G401 (cell line): ENCODE measurements around the gene MAP6D1. TPM values are rescaled to one million over a fixed set of nuclear protein-coding genes. Genes with fewer than 3 reads are reported as not detected.
A peak's percentile ranks its signal among the peaks of the same experiment; 100 is the strongest.

Experiments
- DNase-seq: peaks from one replicate; pipeline ENCODE4 v3.0.0-alpha.2; 2015; ENCODE audit warnings: low spot score
- in situ Hi-C: cut with HindIII; loops from 2 replicates; pipeline ENCODE4 v1.10.0; 2016; ENCODE audit warnings: low sequenced_read_pairs, mixed read lengths
- total RNA-seq: library from RNA; depleted of rRNA; stranded (reverse); fragments of >200 nt; shearing (Covaris generic); gene quantifications from 2 replicates; pipeline ENCODE4 v1.2.3, GENCODE V29; 2014

Gene MAP6D1
- total RNA-seq, 1 experiment from 2014 or later = 3.2 TPM

GRCh38 chr3:183826448-183827250 lies 1.3 kb upstream of the MAP6D1 start:
- in situ Hi-C loops = no loop called here
- peak; percentile 87 for DNase-seq

GRCh38 chr3:183824761-183825455 lies 469 bp downstream of the MAP6D1 start:
- peak; percentile 33 for DNase-seq
- in situ Hi-C loops = no loop called here

- in situ Hi-C loops = no loop called here
- peak; percentile 90 for DNase-seq
Measured at GRCh38 chr3:183823963-183824362, 1.4 kb downstream of the MAP6D1 start.

DNA sequence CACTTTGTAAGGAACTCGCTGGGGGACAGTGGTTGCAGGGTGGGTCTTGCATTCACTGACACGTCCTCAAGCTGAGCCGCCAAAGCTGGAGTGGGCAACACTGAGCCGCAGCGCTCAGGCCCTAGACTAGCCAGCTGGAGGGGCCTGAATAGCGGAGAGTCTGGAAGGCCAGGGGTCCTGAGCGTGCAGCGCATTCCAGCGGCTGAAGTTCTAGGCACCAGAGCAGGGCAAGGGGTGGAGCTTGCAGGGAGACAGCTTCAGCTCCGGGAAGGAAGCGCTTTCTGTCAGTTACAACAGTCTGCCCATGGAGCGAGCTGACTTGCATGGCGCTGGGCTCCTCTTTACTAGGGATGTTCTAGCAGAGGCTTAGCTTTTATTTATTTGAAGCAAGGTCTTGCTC lies 2.7 kb downstream of the MAP6D1 start:
- peak; percentile 74 for DNase-seq
- in situ Hi-C loops = no loop called here

DNA sequence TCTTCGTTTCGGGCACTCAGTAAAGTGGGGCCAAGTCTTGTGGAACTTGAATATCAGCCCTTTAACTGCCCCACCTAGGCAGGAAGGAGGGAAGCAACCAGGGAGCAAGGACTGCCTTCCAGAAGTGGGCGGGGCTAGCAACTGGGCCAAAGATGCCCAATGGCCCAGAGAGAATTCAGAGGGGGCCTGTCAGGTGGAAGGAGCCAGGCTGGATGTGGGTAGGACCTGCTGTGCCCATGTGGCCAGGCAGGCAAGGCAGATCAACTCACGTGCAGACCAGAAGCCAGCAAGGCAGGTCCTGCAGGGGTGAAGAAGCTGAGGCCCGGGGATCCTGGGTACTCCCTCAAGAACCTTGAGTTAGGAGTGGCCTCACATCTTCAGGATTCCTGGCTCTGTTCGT lies 5.5 kb downstream of the MAP6D1 start:
- in situ Hi-C loops = no loop called here
- DNase-seq = peak; percentile 69

- peak; percentile 94 for DNase-seq
Measured at GRCh38 chr3:183818706-183819624, 6.4 kb downstream of the MAP6D1 start.

DNA sequence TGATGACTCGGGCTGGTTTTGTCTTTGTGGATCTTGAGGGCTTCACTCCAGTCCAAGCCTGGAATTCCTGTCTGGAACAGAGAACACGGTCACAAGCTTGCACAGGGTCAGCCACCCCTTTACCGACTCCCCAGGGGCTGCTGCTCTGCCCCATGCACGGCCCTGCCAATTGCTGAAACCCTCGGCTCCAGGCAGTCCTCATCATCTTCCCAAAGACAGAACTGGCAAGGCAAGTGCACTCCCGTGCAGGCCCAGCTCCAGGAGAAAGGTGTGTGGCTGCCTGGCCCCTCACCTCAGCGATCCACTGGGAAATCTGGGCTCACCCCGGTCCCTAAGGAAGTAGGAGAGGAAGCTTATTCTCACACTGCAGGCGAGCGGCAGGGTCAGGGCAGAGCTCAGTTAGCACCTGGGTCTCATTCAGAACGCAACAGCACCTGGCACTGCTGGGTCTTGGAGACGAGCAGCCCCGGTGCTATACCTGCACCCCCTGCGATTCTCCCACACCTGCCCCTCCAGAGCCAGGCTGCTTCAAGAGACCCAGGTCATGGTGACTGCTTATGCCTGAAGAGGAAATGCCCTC lies 7.2 kb downstream of the MAP6D1 start:
- no peak for DNase-seq
- in situ Hi-C loops = no loop called here

More at GRCh38 chr3:183818706-183819624, 6.4 kb downstream of the MAP6D1 start:
- in situ Hi-C loops = no loop called here

DNA sequence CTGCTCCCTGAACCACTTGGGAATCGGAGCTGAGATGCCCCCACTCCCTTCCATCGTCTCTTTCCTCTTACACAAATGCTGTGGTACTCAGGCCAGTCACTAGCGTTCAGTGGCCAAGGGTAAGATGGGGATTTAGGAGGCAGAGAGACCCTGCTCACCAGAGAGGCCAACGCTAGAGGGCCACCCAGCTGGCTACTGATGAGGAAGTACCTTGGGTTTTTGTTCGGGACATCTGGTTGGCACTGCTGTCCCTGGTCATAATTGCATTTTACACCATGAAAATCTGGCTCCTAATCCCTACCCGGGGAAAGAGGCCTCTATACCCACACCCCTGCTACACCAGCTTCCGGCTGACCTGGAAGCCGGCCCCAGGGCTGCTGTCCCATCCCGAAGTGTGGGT lies 7.7 kb downstream of the MAP6D1 start:
- peak; percentile 19 for DNase-seq
- in situ Hi-C loops = no loop called here

GRCh38 chr3:183816681-183817510 lies 8.5 kb downstream of the MAP6D1 start:
- peak; percentile 47 for DNase-seq
- in situ Hi-C loops = no loop called here

DNA sequence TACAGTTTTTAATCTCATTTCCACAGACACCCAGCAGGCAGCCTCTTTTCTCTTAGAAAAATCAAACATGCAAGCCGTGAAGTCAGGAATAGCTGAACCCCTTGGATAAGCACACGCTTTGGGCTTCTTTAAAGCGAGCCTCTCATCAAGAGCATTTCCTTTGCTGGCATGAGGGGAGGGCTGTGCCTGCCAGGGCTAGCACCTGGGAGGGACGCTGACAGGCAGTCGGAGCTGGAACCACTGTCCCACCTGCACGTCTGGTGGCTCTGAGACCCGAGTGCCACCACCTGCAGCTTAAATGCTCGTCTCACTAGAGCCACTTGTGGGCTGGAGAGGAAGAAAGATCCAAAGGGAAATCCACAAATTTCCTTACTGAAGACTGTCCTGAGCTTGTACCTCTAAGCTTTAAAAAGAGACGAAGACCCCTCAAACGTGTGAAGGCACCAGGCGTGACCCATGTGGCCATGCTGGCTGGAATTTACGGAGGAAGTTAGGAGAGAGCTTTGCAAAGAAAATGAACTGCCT lies 9.4 kb downstream of the MAP6D1 start:
- peak; percentile 31 for DNase-seq
- in situ Hi-C loops = no loop called here

- no peak for DNase-seq
- in situ Hi-C loops = no loop called here
Measured at GRCh38 chr3:183815563-183815940, 9.8 kb downstream of the MAP6D1 start.

DNA sequence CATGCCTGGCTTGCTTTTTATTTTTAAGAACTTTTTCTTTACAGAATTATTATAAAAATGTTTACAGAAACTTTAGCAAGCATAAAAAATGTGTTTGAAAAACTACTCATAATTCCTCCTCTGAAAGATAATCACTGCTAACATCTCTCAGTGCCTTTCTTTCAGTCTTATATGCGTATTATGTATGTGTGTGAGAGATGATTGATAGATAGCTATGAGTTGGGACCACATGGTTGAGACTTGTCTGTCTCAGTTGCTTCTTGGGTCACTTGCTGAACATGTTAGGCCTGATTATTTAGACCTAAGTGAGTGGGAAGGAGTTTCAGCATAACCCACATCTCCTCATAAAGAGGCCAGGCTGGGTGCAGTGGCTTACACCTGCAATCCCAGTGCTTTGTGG lies 11.1 kb downstream of the MAP6D1 start:
- in situ Hi-C loops = no loop called here
- no peak for DNase-seq

DNA sequence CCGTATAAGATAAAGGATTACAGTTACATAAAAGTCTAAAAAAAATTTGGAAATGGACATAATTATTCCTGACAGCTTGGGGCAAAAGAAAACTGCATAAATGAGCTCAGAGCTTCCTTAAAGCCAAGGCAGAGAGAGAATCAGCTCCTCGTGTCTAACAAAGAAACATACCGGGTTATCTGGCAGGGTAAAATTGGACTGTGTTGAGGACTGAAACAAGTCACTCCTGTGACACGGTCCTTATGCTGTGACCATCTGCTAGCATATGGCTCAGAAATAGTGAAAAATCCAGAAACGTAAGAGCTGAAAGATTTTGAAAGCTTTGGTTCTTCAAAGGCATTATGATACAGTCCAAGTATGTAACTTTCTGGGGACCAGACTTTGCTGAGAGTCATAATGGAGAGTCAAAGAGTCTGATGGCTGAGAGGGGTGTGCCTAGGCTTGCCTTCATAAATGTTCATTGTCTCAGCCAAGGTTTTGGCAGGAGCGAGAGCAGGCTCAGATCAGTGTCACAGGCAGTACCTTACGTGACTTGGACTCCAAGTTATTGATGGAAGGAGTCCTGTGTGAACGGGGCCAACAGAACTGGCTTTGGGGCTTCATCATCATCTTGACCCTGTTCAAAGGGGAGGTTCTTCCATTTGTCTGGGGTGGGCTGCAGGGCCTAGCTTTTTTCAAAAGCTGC lies 12.5 kb downstream of the MAP6D1 start:
- peak; percentile 92 for DNase-seq
- in situ Hi-C loops = no loop called here

DNA sequence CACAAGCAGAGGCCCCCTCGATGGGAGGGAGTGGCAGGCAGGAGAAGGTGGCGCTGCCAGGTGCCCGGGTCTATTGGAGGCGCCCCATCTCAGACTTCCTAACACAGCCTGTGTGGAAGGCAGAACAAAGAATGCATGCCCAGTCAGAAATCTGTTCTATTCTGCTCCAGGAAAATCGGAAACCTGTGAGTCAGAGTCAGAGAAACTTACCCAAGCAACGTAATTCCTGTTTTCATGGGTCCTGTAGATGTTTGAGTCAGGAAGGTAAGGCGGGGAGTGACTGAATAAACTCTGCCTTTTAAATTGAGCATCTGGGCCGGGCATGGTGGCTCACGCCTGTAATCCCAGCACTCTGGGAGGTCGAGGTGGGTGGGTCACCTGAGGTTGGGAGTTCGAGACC lies 13.7 kb downstream of the MAP6D1 start:
- in situ Hi-C loops = no loop called here

GRCh38 chr3:183810643-183811594 lies 14.5 kb downstream of the MAP6D1 start:
- in situ Hi-C loops = no loop called here

More for the DNA sequence above, 13.7 kb downstream of the MAP6D1 start:
- no peak for DNase-seq

GRCh38 chr3:183809270-183809669 lies 16.1 kb downstream of the MAP6D1 start:
- in situ Hi-C loops = no loop called here
- DNase-seq = no peak

More at GRCh38 chr3:183810643-183811594, 14.5 kb downstream of the MAP6D1 start:
- no peak for DNase-seq

DNA sequence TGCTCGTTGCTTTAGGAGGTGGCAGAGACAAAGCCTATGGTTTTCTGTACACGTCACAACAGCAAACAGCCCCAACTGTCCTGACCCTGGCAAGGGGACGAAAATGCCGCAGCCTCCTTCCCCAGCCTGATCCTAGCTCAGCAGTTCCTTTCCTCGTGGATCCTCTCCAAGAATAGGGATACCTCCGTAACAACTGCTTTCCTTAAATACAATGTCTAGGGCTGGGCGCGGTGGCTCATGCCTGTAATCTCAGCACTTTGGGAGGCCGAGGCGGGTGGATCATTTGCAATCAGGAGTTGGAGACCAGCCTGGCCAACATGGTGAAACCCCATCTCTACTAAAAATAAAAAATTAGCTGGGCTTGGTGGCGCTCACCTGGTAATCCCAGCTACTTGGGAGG lies 17.0 kb downstream of the MAP6D1 start:
- no peak for DNase-seq
- in situ Hi-C loops = no loop called here
